WTC11 (cell line): ENCODE data around the gene SH3BGRL.

Experiments
- CTCF ChIP-seq: fragments of 200-600 bp; IDR thresholded peaks from 2 replicates; pipeline ENCODE4 v1.8.0; 2022; ENCODE audit warnings: antibody characterized with exemption
- JUN ChIP-seq: sonication (generic); formaldehyde crosslinking; IDR thresholded peaks from 2 replicates; pipeline ENCODE4 v1.8.0; 2023; ENCODE audit warnings: mild to moderate bottlenecking, missing genetic modification reagents
- MAX ChIP-seq: sonication (generic); formaldehyde crosslinking; IDR thresholded peaks from 2 replicates; pipeline ENCODE4 v1.8.0; 2022; ENCODE audit warnings: mild to moderate bottlenecking, missing genetic modification reagents
- NR3C1 ChIP-seq: sonication (generic); formaldehyde crosslinking; conservative IDR thresholded peaks from 2 replicates; pipeline ENCODE4 v1.8.1; 2023; ENCODE audit warnings: low read depth, mild to moderate bottlenecking, missing genetic modification reagents
- TEAD4 ChIP-seq: sonication (generic); formaldehyde crosslinking; IDR thresholded peaks from 2 replicates; pipeline ENCODE4 v1.8.0; 2022; ENCODE audit warnings: mild to moderate bottlenecking, missing genetic modification reagents

GRCh38 chrX:81255876-81256275 is 54.0 kb downstream of the SH3BGRL start:
- TF ChIP-seq TEAD4 (CRISPR knock-in tag) (no peak), CTCF (no peak), MAX (CRISPR knock-in tag) (no peak), JUN (CRISPR knock-in tag) (no peak), NR3C1 (CRISPR knock-in tag) (no peak)
